ENCODE results near the gene AP1S2. TPM values are rescaled to one million over a fixed set of nuclear protein-coding genes. Genes with fewer than 3 reads are reported as not detected.
A peak's percentile ranks its signal among the peaks of the same experiment; 100 is the strongest.

Gene AP1S2
- total RNA-seq, 1 donor, result 170 TPM

DNA sequence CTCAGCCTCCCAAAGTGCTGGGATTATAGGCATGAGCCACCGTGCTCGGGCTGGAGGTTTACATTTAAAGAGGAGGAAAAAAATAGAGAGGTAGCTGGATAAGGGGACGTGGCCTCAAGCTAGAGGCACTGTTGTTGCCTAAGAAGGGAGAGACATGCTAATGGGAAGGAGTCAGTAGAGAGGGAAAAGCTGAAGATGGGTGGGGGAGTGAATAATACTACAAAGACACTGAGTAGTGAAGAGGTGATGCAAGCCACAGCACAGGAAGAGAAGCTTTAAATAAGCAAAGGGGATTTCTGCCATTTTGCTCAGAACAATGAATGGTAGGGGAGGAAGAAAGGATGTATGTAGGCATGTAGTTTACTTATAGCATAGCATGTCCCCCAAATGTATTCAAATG lies 11.5 kb upstream of the AP1S2 start:
- H3K4me3 ChIP-seq (ENCODE audit: low read length), result no peak overlapping the region
- H3K27me3 ChIP-seq (ENCODE audit: insufficient read depth, low read length), result no peaks in the 10 kb centered on the region
- no peaks in the 10 kb centered on the region for H3K9me3 ChIP-seq (ENCODE audit: low read depth, low read length)
- peaks cover 9% of the 10 kb centered on the region for H3K4me1 ChIP-seq (ENCODE audit: insufficient read depth, low read length)

- Histone ChIP-seq H3K4me3 (ENCODE audit: low read length) (no peak overlapping the region), H3K9me3 (ENCODE audit: low read depth, low read length) (no peaks in the 10 kb centered on the region), H3K27me3 (ENCODE audit: insufficient read depth, low read length) (no peaks in the 10 kb centered on the region), H3K4me1 (ENCODE audit: insufficient read depth, low read length) (peaks cover 9% of the 10 kb centered on the region)
These were observed 10.0 kb upstream of the AP1S2 start for GRCh38 chrX:15864629-15865028.

GRCh38 chrX:15864023-15864422 lies 9.4 kb upstream of the AP1S2 start:
- Histone ChIP-seq H3K27me3 (ENCODE audit: insufficient read depth, low read length) (no peaks in the 10 kb centered on the region), H3K4me3 (ENCODE audit: low read length) (no peak overlapping the region), H3K9me3 (ENCODE audit: low read depth, low read length) (no peaks in the 10 kb centered on the region), H3K4me1 (ENCODE audit: insufficient read depth, low read length) (peaks cover 9% of the 10 kb centered on the region)

- no peaks in the 10 kb centered on the region for H3K27me3 ChIP-seq (ENCODE audit: insufficient read depth, low read length)
- H3K4me3 ChIP-seq (ENCODE audit: low read length), result no peak overlapping the region
- H3K9me3 ChIP-seq (ENCODE audit: low read depth, low read length), result no peaks in the 10 kb centered on the region
- H3K4me1 ChIP-seq (ENCODE audit: insufficient read depth, low read length), result peaks cover 15% of the 10 kb centered on the region
These were observed 6.3 kb upstream of the AP1S2 start for GRCh38 chrX:15860921-15861320.

- no peak overlapping the region for H3K4me3 ChIP-seq (ENCODE audit: low read length)
- H3K27me3 ChIP-seq (ENCODE audit: insufficient read depth, low read length), result no peaks in the 10 kb centered on the region
- no peaks in the 10 kb centered on the region for H3K9me3 ChIP-seq (ENCODE audit: low read depth, low read length)
- H3K4me1 ChIP-seq (ENCODE audit: insufficient read depth, low read length), result peaks cover 6% of the 10 kb centered on the region
These were observed 3.4 kb upstream of the AP1S2 start for GRCh38 chrX:15858051-15858450.

DNA sequence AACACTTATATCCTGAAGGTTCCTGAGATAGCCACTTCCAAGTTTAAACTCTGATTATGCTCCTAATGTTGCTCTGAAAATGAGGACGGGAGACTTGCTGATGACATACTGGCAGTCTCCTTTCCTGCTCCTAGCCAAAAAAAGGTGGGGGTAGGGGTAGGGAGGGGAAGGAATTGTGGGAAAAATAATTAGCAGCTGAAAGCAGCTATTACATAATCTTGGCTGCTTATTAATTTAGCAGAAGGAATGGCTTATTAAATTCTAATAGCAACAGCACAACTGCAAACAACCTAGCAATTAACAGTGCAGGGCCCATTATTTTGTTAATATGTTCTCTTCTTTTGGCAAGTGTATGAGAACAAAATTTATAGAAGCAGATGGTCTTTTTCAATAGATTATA lies 2.0 kb upstream of the AP1S2 start:
- no peaks in the 10 kb centered on the region for H3K27me3 ChIP-seq (ENCODE audit: insufficient read depth, low read length)
- no peaks in the 10 kb centered on the region for H3K9me3 ChIP-seq (ENCODE audit: low read depth, low read length)
- peaks cover 12% of the 10 kb centered on the region for H3K4me1 ChIP-seq (ENCODE audit: insufficient read depth, low read length)
- no peak overlapping the region for H3K4me3 ChIP-seq (ENCODE audit: low read length)

- H3K4me3 ChIP-seq (ENCODE audit: low read length), result peak overlapping the region; percentile 63
- no peaks in the 10 kb centered on the region for H3K9me3 ChIP-seq (ENCODE audit: low read depth, low read length)
- no peaks in the 10 kb centered on the region for H3K27me3 ChIP-seq (ENCODE audit: insufficient read depth, low read length)
- peaks cover 12% of the 10 kb centered on the region for H3K4me1 ChIP-seq (ENCODE audit: insufficient read depth, low read length)
These were observed 1.6 kb upstream of the AP1S2 start for GRCh38 chrX:15856222-15856587.

- Histone ChIP-seq H3K4me1 (ENCODE audit: insufficient read depth, low read length) (peaks cover 14% of the 10 kb centered on the region), H3K9me3 (ENCODE audit: low read depth, low read length) (no peaks in the 10 kb centered on the region), H3K4me3 (ENCODE audit: low read length) (peak overlapping the region; percentile 63)
These were observed 1.1 kb upstream of the AP1S2 start for GRCh38 chrX:15855568-15856221.

GRCh38 chrX:15854080-15854655 lies 445 bp downstream of the AP1S2 start:
- peaks cover 25% of the 10 kb centered on the region for H3K4me1 ChIP-seq (ENCODE audit: insufficient read depth, low read length)

More at GRCh38 chrX:15855568-15856221, 1.1 kb upstream of the AP1S2 start:
- H3K27me3 ChIP-seq (ENCODE audit: insufficient read depth, low read length), result no peaks in the 10 kb centered on the region

GRCh38 chrX:15853586-15854079 lies 980 bp downstream of the AP1S2 start:
- peak overlapping the region; percentile 63 for H3K4me3 ChIP-seq (ENCODE audit: low read length)
- H3K27me3 ChIP-seq (ENCODE audit: insufficient read depth, low read length), result no peaks in the 10 kb centered on the region
- H3K4me1 ChIP-seq (ENCODE audit: insufficient read depth, low read length), result peaks cover 25% of the 10 kb centered on the region
- no peaks in the 10 kb centered on the region for H3K9me3 ChIP-seq (ENCODE audit: low read depth, low read length)

More at GRCh38 chrX:15854080-15854655, 445 bp downstream of the AP1S2 start:
- Histone ChIP-seq H3K27me3 (ENCODE audit: insufficient read depth, low read length) (no peaks in the 10 kb centered on the region), H3K4me3 (ENCODE audit: low read length) (peak overlapping the region; percentile 63), H3K9me3 (ENCODE audit: low read depth, low read length) (no peaks in the 10 kb centered on the region)

DNA sequence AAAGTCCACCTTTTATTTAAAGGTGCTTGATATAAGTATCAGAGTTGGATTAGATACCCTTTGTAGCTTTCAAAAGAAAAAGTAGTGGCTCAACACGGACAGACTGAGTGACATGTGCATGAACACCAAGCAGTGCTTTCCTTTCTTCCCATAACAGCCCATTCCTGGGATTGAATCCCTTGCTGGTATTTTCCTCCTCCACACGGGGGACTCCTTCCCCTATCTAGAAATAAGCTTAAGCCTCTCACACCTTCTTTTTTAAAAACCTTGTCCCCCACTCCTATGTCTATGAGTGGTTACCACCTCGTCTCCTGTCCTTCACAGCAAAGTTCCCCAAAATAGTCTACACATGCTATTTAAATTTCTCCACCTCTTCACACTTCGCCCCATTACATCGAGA lies 5.1 kb downstream of the AP1S2 start:
- no peaks in the 10 kb centered on the region for H3K9me3 ChIP-seq (ENCODE audit: low read depth, low read length)
- H3K4me1 ChIP-seq (ENCODE audit: insufficient read depth, low read length), result peaks cover 23% of the 10 kb centered on the region
- no peaks in the 10 kb centered on the region for H3K27me3 ChIP-seq (ENCODE audit: insufficient read depth, low read length)
- H3K4me3 ChIP-seq (ENCODE audit: low read length), result no peak overlapping the region

- H3K4me1 ChIP-seq (ENCODE audit: insufficient read depth, low read length), result peaks cover 23% of the 10 kb centered on the region
- no peaks in the 10 kb centered on the region for H3K27me3 ChIP-seq (ENCODE audit: insufficient read depth, low read length)
- no peaks in the 10 kb centered on the region for H3K9me3 ChIP-seq (ENCODE audit: low read depth, low read length)
- no peak overlapping the region for H3K4me3 ChIP-seq (ENCODE audit: low read length)
These were observed 6.0 kb downstream of the AP1S2 start for GRCh38 chrX:15848576-15848975.

GRCh38 chrX:15843960-15844359 lies 10.7 kb downstream of the AP1S2 start:
- H3K4me1 ChIP-seq (ENCODE audit: insufficient read depth, low read length), result peaks cover 4% of the 10 kb centered on the region
- H3K9me3 ChIP-seq (ENCODE audit: low read depth, low read length), result no peaks in the 10 kb centered on the region
- H3K27me3 ChIP-seq (ENCODE audit: insufficient read depth, low read length), result no peaks in the 10 kb centered on the region
- no peak overlapping the region for H3K4me3 ChIP-seq (ENCODE audit: low read length)

DNA sequence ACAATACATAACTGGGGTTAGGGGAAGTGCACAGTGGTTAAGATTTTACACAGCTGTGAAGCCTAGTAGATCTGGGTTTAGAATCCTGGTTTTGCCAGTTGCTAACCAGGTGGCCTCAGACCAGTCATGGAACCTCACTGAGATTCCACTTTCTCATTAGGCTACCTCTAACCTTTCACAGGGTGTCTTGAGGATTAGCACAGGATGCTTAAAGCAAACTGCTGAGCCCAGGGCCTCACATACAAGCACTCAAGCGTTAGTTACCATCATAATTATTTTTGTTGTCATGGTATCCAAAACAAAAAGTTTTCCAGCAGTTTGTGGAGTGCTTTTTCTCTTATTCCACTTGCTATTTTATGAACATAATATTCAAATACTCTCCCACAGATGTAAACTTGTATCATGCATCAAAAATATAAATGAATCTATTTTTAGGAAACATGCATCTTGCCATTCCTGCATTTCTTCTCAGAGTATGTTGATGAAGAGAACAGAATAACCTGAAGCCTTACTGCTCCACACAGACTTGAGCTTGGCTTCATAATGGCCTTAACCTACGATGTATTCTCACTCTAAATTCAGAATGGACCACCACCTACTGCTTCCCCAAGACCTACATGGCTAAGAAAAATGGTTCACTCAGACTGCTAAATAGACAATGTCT lies 12.6 kb downstream of the AP1S2 start:
- Histone ChIP-seq H3K4me3 (ENCODE audit: low read length) (no peak overlapping the region), H3K27me3 (ENCODE audit: insufficient read depth, low read length) (no peaks in the 10 kb centered on the region), H3K9me3 (ENCODE audit: low read depth, low read length) (no peaks in the 10 kb centered on the region), H3K4me1 (ENCODE audit: insufficient read depth, low read length) (peaks cover 4% of the 10 kb centered on the region)

GRCh38 chrX:15838017-15838416 lies 16.6 kb downstream of the AP1S2 start:
- Histone ChIP-seq H3K4me3 (ENCODE audit: low read length) (no peak overlapping the region), H3K9me3 (ENCODE audit: low read depth, low read length) (no peaks in the 10 kb centered on the region), H3K27me3 (ENCODE audit: insufficient read depth, low read length) (no peaks in the 10 kb centered on the region), H3K4me1 (ENCODE audit: insufficient read depth, low read length) (no peaks in the 10 kb centered on the region)
